ENCODE measurements around the gene EMP2. TPM values are rescaled to one million over a fixed set of nuclear protein-coding genes. Genes with fewer than 3 reads are reported as not detected.

Gene EMP2
- total RNA-seq, 2 experiments from 2014 or later, result not detected

GRCh38 chr16:10611825-10612342 lies 31.5 kb upstream of the EMP2 start:
- Histone ChIP-seq H3K9me3 (ENCODE audit: low read length) (no peaks in the 10 kb centered on the region), H4K20me1 (ENCODE audit: insufficient read depth, low read length) (no peaks in the 10 kb centered on the region), H3K36me3 (ENCODE audit: insufficient read depth, low read length) (no peaks in the 10 kb centered on the region), H3K4me1 (ENCODE audit: insufficient read depth, low read length, poor library complexity, severe bottlenecking) (no peaks in the 10 kb centered on the region), H3K4me3 (ENCODE audit: low read depth, low read length, poor library complexity, severe bottlenecking) (no peak overlapping the region), H2AFZ (ENCODE audit: low read length) (no peak overlapping the region), H3K4me2 (ENCODE audit: low read length) (no peak overlapping the region), H3K9me2 (ENCODE audit: insufficient read depth, low read length) (no peaks in the 10 kb centered on the region), H3K27ac (ENCODE audit: low read depth, low read length, poor library complexity, severe bottlenecking) (no peak overlapping the region), H3K79me2 (ENCODE audit: insufficient read depth, low read depth, low read length) (no peaks in the 10 kb centered on the region)
- no TSS peak for BruUV-seq (replicated peaks)
- no peak for DNase-seq (ENCODE audit: low spot score)
- CTCF ChIA-PET (ENCODE audit: unreplicated experiment), result no interaction called here
- intact Hi-C loops (cut with micrococcal nuclease; ENCODE audit: unreplicated experiment), result no loop called here
- TF ChIP-seq CTCF (conservative IDR thresholded peaks at IDR 0.05; ENCODE audit: low read length) (no peak), EZH2phosphoT487 (IDR thresholded peaks at IDR 0.05; ENCODE audit: borderline replicate concordance, low read depth, low read length) (no peak)
- POLR2A ChIA-PET, result interaction anchor here (2.0 kb wide), 1 partner anchor 11 kb away, joined by 4 read pairs; no protein-coding TSS in a partner anchor

- Histone ChIP-seq H4K20me1 (ENCODE audit: insufficient read depth, low read length) (no peaks in the 10 kb centered on the region), H3K79me2 (ENCODE audit: insufficient read depth, low read depth, low read length) (no peaks in the 10 kb centered on the region), H3K9me2 (ENCODE audit: insufficient read depth, low read length) (no peaks in the 10 kb centered on the region), H3K4me3 (ENCODE audit: low read depth, low read length, poor library complexity, severe bottlenecking) (no peak overlapping the region), H3K4me1 (ENCODE audit: insufficient read depth, low read length, poor library complexity, severe bottlenecking) (no peaks in the 10 kb centered on the region), H3K27ac (ENCODE audit: low read depth, low read length, poor library complexity, severe bottlenecking) (no peak overlapping the region), H2AFZ (ENCODE audit: low read length) (no peak overlapping the region), H3K4me2 (ENCODE audit: low read length) (no peak overlapping the region), H3K36me3 (ENCODE audit: insufficient read depth, low read length) (no peaks in the 10 kb centered on the region), H3K9me3 (ENCODE audit: low read length) (no peaks in the 10 kb centered on the region)
- ChIA-PET CTCF (ENCODE audit: unreplicated experiment) (no interaction called here), POLR2A (interaction anchor here (2.0 kb wide), 1 partner anchor 10 kb away, joined by 4 read pairs; no protein-coding TSS in a partner anchor)
- BruUV-seq (replicated peaks), result no TSS peak
- DNase-seq (ENCODE audit: low spot score), result no peak
- intact Hi-C loops (cut with micrococcal nuclease; ENCODE audit: unreplicated experiment), result no loop called here
- TF ChIP-seq EZH2phosphoT487 (IDR thresholded peaks at IDR 0.05; ENCODE audit: borderline replicate concordance, low read depth, low read length) (no peak), CTCF (conservative IDR thresholded peaks at IDR 0.05; ENCODE audit: low read length) (no peak)
Measured at GRCh38 chr16:10610499-10611184, 30.2 kb upstream of the EMP2 start.

- H3K79me2 ChIP-seq (ENCODE audit: insufficient read depth, low read depth, low read length), result no peaks in the 10 kb centered on the region
- ChIA-PET POLR2A (no interaction called here), CTCF (ENCODE audit: unreplicated experiment) (no interaction called here)
- no peak overlapping the region for H3K4me3 ChIP-seq (ENCODE audit: low read depth, low read length, poor library complexity, severe bottlenecking)
- H3K36me3 ChIP-seq (ENCODE audit: insufficient read depth, low read length), result no peaks in the 10 kb centered on the region
- H3K4me1 ChIP-seq (ENCODE audit: insufficient read depth, low read length, poor library complexity, severe bottlenecking), result no peaks in the 10 kb centered on the region
- no peaks in the 10 kb centered on the region for H3K9me2 ChIP-seq (ENCODE audit: insufficient read depth, low read length)
- intact Hi-C loops (cut with micrococcal nuclease; ENCODE audit: unreplicated experiment), result no loop called here
- H3K9me3 ChIP-seq (ENCODE audit: low read length), result no peaks in the 10 kb centered on the region
- no peak overlapping the region for H3K27ac ChIP-seq (ENCODE audit: low read depth, low read length, poor library complexity, severe bottlenecking)
- no peaks in the 10 kb centered on the region for H4K20me1 ChIP-seq (ENCODE audit: insufficient read depth, low read length)
- no peak for DNase-seq (ENCODE audit: low spot score)
- no peak overlapping the region for H3K4me2 ChIP-seq (ENCODE audit: low read length)
- no peak for TF ChIP-seq CTCF (conservative IDR thresholded peaks at IDR 0.05; ENCODE audit: low read length)
- no peak for TF ChIP-seq EZH2phosphoT487 (IDR thresholded peaks at IDR 0.05; ENCODE audit: borderline replicate concordance, low read depth, low read length)
- no peak overlapping the region for H2AFZ ChIP-seq (ENCODE audit: low read length)
- no TSS peak for BruUV-seq (replicated peaks)
Measured at GRCh38 chr16:10609402-10609774, 29.0 kb upstream of the EMP2 start.

All from OCI-LY7 (cell line).